ENCODE results near the gene APOA5.
"Not testable (repeated sequence)": the region's sequence is repeated elsewhere in the genome, so short reads cannot be mapped to it uniquely, and the experiment has no call there.

APOA5 gene, protein sequence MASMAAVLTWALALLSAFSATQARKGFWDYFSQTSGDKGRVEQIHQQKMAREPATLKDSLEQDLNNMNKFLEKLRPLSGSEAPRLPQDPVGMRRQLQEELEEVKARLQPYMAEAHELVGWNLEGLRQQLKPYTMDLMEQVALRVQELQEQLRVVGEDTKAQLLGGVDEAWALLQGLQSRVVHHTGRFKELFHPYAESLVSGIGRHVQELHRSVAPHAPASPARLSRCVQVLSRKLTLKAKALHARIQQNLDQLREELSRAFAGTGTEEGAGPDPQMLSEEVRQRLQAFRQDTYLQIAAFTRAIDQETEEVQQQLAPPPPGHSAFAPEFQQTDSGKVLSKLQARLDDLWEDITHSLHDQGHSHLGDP

GRCh38 chr11:116791813-116792143 is at the start of gene APOA5:
Gene APOA5, minus strand, starts transcription at chr11:116791879. Its CDS starts 19 bp downstream, at chr11:116791860.
- no peak for DNase-seq

DNA sequence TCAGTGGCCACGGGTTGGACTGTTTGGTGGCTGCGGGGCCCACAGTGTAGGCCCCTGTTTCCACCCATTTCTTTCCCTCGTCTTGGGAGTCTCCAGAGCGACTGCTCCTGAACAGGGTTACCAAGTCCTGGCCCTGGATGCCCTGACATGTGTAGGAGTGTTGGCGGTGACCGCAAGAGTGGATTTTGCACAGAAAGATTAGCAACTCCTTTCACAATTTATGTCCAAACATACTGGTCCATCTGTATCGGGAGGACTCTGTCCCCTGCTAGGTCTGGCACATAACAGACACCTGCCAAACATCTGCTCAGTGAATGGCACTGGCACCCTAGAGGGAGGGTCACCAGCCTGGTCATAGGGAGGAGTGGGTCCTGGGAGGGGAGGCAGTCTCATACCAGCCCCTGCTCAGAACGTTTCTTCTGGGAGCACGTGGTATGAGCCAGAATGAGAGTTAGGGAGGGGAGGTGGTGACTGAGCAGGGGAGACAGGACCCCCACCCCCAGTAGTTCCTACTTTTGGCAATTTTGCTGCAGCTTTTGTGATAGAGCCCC is 49.1 kb upstream of the APOA5 start:
- no peak for DNase-seq

DNA sequence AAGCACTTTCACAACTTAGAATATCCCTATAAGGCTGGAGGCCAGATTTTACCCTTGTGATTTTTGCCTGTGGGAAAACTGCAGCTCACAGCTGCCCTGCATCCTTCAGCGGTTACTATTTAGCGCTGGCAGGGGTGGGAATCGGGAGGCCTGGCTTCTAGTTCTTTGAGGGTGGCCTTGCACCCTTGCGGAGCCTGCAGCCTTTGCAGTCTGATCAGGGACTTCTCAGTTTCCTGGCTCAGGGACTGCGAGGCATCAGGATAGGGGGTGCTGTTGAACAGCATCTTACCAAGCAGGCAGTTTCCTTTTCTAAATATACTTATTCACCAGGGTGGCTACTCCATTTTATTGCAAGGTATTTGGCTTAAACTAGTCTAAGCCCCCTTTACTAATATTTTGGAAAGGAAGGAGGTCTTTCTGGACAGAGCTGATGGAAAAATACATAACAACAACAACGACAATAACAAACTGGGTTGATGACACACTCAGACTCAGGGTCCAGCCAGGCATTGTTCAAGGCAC is 48.6 kb upstream of the APOA5 start:
- DNase-seq, result no peak

GRCh38 chr11:116838321-116839084 is 46.8 kb upstream of the APOA5 start:
- DNase-seq, result no peak

GRCh38 chr11:116837231-116838091 is 45.8 kb upstream of the APOA5 start, which contains the start of gene APOA1:
Gene APOA1, minus strand, starts transcription at chr11:116837622. Its CDS starts 235 bp downstream, at chr11:116837387.
- no peak for DNase-seq

DNA sequence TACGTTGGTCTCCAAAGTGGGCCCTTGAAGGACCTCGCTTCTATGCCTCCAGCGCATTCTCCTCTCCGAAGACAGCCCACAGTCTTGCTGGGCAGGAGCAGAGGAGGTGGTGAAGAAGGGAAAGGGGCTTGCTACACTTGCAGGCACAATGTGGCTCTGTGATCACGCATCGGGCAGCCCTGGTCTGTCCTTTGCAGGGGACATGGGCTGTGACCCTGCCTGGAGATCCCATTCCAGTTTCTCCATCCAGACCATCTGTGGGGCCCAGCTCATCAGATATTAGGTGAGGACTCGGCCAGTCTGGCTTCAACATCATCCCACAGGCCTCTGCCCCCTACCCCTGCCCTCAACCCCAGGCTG is 44.9 kb upstream of the APOA5 start:
- no peak for DNase-seq

- DNase-seq, result peak; percentile 95
These were observed 44.3 kb upstream of the APOA5 start for GRCh38 chr11:116835791-116836631.

GRCh38 chr11:116835042-116835772 is 43.5 kb upstream of the APOA5 start:
- no peak for DNase-seq

DNA sequence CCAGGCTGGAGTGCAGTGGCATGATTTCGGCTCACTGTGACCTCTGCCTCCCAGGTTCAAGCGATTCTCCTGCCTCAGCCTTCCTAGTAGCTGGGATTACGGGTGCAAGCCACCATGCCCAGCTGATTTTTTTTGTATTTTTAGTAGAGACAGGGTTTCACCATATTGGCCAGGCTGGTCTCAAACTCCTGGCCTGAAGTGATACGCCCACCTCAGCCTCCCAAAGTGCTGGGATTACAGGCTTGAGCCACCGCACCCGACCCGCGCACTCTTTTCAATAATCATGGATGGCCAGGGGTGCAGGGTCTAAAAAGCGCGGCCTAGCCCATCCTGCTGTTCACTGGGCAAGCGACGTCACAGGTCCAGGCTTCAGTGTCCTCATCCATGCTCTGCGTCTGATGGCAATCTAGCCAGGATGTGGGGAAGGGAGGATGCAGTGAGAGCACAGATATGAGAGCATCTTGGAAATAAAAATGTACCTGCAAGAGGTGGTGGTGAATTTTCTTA is 42.9 kb upstream of the APOA5 start:
- DNase-seq, result not testable (repeated sequence)

GRCh38 chr11:116833816-116834534 is 42.3 kb upstream of the APOA5 start:
- no peak for DNase-seq

DNA sequence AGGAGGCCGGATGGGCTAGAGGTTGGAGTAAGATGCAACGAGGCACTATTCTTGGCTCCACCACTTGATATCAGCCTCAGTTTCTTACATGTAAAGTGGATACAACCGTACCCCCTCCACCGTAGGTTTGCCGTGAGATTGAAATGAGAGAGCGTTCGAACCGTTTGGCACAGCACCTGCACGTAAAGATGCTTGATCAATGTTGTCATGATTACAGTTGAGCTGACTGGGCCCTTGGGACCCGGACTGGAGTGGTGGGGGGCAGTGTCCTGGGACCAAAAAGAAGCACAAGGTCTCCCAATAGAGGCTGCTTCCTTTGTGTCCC is 41.8 kb upstream of the APOA5 start:
- DNase-seq, result no peak

DNA sequence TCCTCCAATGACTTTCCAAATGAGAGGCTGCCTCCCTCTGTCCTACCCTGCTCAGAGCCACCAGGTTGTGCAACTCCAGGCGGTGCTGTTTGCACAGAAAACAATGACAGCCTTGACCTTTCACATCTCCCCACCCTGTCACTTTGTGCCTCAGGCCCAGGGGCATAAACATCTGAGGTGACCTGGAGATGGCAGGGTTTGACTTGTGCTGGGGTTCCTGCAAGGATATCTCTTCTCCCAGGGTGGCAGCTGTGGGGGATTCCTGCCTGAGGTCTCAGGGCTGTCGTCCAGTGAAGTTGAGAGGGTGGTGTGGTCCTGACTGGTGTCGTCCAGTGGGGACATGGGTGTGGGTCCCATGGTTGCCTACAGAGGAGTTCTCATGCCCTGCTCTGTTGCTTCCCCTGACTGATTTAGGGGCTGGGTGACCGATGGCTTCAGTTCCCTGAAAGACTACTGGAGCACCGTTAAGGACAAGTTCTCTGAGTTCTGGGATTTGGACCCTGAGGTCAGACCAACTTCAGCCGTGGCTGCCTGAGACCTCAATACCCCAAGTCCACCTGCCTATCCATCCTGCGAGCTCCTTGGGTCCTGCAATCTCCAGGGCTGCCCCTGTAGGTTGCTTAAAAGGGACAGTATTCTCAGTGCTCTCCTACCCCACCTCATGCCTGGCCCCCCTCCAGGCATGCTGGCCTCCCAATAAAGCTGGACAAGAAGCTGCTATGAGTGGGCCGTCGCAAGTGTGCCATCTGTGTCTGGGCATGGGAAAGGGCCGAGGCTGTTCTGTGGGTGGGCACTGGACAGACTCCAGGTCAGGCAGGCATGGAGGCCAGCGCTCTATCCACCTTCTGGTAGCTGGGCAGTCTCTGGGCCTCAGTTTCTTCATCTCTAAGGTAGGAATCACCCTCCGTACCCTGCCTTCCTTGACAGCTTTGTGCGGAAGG is 40.9 kb upstream of the APOA5 start:
- no peak for DNase-seq

DNA sequence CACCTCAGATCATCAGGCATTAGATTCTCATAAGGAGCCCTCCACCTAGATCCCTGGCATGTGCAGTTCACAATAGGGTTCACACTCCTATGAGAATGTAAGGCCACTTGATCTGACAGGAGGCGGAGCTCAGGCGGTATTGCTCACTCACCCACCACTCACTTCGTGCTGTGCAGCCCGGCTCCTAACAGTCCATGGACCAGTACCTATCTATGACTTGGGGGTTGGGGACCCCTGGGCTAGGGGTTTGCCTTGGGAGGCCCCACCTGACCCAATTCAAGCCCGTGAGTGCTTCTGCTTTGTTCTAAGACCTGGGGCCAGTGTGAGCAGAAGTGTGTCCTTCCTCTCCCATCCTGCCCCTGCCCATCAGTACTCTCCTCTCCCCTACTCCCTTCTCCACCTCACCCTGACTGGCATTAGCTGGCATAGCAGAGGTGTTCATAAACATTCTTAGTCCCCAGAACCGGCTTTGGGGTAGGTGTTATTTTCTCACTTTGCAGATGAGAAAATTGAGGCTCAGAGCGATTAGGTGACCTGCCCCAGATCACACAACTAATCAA is 40.2 kb upstream of the APOA5 start:
- no peak for DNase-seq

DNA sequence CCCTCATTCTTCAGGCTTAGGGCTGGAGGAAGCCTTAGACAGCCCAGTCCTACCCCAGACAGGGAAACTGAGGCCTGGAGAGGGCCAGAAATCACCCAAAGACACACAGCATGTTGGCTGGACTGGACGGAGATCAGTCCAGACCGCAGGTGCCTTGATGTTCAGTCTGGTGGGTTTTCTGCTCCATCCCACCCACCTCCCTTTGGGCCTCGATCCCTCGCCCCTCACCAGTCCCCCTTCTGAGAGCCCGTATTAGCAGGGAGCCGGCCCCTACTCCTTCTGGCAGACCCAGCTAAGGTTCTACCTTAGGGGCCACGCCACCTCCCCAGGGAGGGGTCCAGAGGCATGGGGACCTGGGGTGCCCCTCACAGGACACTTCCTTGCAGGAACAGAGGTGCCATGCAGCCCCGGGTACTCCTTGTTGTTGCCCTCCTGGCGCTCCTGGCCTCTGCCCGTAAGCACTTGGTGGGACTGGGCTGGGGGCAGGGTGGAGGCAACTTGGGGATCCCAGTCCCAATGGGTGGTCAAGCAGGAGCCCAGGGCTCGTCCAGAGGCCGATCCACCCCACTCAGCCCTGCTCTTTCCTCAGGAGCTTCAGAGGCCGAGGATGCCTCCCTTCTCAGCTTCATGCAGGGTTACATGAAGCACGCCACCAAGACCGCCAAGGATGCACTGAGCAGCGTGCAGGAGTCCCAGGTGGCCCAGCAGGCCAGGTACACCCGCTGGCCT is 38.7 kb upstream of the APOA5 start:
- no peak for DNase-seq

DNA sequence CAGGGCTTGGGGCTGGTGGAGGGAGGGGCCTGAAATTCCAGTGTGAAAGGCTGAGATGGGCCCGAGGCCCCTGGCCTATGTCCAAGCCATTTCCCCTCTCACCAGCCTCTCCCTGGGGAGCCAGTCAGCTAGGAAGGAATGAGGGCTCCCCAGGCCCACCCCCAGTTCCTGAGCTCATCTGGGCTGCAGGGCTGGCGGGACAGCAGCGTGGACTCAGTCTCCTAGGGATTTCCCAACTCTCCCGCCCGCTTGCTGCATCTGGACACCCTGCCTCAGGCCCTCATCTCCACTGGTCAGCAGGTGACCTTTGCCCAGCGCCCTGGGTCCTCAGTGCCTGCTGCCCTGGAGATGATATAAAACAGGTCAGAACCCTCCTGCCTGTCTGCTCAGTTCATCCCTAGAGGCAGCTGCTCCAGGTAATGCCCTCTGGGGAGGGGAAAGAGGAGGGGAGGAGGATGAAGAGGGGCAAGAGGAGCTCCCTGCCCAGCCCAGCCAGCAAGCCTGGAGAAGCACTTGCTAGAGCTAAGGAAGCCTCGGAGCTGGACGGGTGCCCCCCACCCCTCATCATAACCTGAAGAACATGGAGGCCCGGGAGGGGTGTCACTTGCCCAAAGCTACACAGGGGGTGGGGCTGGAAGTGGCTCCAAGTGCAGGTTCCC is 38.0 kb upstream of the APOA5 start, which contains the start of gene APOC3:
Gene APOC3 (plus strand): TSS at position 383 of the 659 bp plus-strand sequence. CDS start 676 bp downstream, outside the sequence.
- no peak for DNase-seq

- DNase-seq, result no peak
These were observed 37.2 kb upstream of the APOA5 start for GRCh38 chr11:116828632-116829524.
